BLaER1 treated with 17β-estradiol and CSF1 and Interleukin-3, amounts not matched to agents 10 nM and 100 nM (cell line): ENCODE data around the gene SEL1L3.

Experiments
- H3K27ac ChIP-seq, 11 experiments: shearing (Covaris generic); formaldehyde crosslinking; 2 replicates each; pipeline ENCODE4 v1.8.1; 2022
- H3K27me3 ChIP-seq, 11 experiments: shearing (Covaris generic); formaldehyde crosslinking; 2 replicates each; pipeline ENCODE4 v1.8.1; 2022
- H3K36me3 ChIP-seq, 11 experiments: shearing (Covaris generic); formaldehyde crosslinking; 2 replicates each; pipeline ENCODE4 v1.8.1; 2022
- H3K4me1 ChIP-seq, 10 experiments: shearing (Covaris generic); formaldehyde crosslinking; 2 replicates each; pipeline ENCODE4 v1.8.1; 2022
- H3K4me2 ChIP-seq, 11 experiments: shearing (Covaris generic); formaldehyde crosslinking; 2 replicates each; pipeline ENCODE4 v1.8.1; 2022
- H3K4me3 ChIP-seq, 10 experiments: shearing (Covaris generic); formaldehyde crosslinking; 2 replicates each; pipeline ENCODE4 v1.8.1; 2022
- H3K9ac ChIP-seq, 11 experiments: shearing (Covaris generic); formaldehyde crosslinking; 2 replicates each; pipeline ENCODE4 v1.8.1; 2022
- H3K9me3 ChIP-seq, 11 experiments: shearing (Covaris generic); formaldehyde crosslinking; replicated peaks in 1 of 11; 2 replicates each; pipeline ENCODE4 v1.8.1; 2022
- H4K20me1 ChIP-seq, 11 experiments: shearing (Covaris generic); formaldehyde crosslinking; 2 replicates each; pipeline ENCODE4 v1.8.1; 2022
- Cebpa-rat ChIP-seq, 11 experiments: shearing (Covaris generic); IDR thresholded peaks; 2 replicates each; pipeline ENCODE4 v1.8.1; 2022

SEL1L3 gene

DNA sequence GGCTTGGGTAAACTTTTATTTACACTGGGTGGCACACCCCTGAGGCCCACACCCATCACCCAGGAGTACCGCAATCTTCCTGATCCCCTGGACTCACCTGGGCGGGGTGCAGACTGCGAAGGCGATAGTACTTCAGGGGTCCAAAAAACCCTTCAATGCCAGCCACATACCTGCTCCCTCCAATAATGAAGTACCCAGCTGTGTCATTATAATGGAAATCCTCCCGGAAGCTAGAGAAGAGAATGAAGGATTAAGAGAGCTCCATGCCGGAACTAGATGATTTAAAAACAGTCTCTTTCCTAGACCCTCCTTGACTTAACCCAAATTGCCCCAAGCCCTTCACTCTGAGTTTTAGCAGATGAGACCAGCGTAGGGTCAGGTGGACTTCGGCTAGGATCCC lies 40.9 kb downstream of the SEL1L3 start:
- Histone ChIP-seq H4K20me1 (no peaks in the 10 kb centered on the region; a peak in 1 of 22 replicates), H3K4me3 (no peak overlapping the region), H3K4me2 (no peak overlapping the region), H3K27ac (no peak overlapping the region), H3K9me3 (no peaks in the 10 kb centered on the region), H3K4me1 (no peaks in the 10 kb centered on the region), H3K36me3 (peaks cover 10 to 75% (median 32%) of the 10 kb centered on the region in 11 experiments; a peak in 18 of 22 replicates), H3K9ac (no peak overlapping the region), H3K27me3 (no peaks in the 10 kb centered on the region)
- TF ChIP-seq Cebpa-rat (IDR thresholded peaks at IDR 0.05) = no peak

DNA sequence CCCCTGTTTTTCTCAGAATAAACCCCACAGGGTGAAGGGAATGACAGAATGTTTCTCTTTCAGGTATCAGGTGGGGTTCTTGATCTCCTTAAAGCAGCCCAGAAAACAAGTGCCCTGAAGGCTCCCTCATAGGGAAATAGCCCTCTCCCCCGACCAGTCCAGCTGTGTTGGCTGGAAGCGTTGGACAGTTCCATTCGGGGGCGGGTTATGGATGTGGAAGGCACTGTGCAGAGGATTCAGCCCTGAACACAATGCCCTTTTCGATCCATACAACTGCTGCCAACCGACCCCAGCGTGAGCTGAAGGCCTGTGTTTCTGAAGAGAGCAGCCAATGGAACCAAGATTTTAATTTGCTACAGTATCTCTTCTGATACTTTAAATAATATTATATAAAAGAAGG lies 41.5 kb downstream of the SEL1L3 start:
- no peak overlapping the region for H3K4me3 ChIP-seq
- H3K27me3 ChIP-seq = no peaks in the 10 kb centered on the region
- no peak overlapping the region for H3K27ac ChIP-seq
- H4K20me1 ChIP-seq = no peaks in the 10 kb centered on the region; a peak in 1 of 22 replicates
- H3K9ac ChIP-seq = no peak overlapping the region
- no peak for TF ChIP-seq Cebpa-rat (IDR thresholded peaks at IDR 0.05)
- H3K36me3 ChIP-seq = peaks cover 10 to 81% (median 36%) of the 10 kb centered on the region in 11 experiments; a peak in 19 of 22 replicates
- no peaks in the 10 kb centered on the region for H3K4me1 ChIP-seq
- H3K4me2 ChIP-seq = no peak overlapping the region
- no peaks in the 10 kb centered on the region for H3K9me3 ChIP-seq

DNA sequence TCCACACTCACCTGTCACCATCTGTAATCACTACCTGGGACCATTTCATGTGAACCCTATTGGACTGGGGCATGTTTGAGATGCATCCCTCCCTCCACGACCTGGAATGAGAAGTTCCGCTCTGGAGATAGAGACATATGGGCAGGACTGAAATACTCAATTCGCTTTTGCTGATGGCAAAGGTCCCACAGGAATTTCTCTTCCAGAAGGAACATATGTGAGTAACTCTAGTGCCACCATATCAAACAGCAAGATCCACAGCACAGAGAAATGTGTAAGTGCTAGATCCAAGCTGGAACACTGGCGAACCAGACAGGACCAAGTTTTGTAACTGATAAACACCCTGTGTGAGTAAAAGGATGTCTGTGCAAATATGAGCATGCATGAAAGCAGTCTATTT lies 43.9 kb downstream of the SEL1L3 start:
- Histone ChIP-seq H3K9me3 (no peaks in the 10 kb centered on the region), H3K36me3 (peaks cover 10 to 94% (median 44%) of the 10 kb centered on the region in 11 experiments; a peak in 19 of 22 replicates), H4K20me1 (no peaks in the 10 kb centered on the region; a peak in 1 of 22 replicates), H3K4me1 (peaks cover 0 to 13% (median 0%) of the 10 kb centered on the region in 10 experiments; a peak in 5 of 20 replicates), H3K4me3 (no peak overlapping the region), H3K9ac (no peak overlapping the region), H3K27me3 (no peaks in the 10 kb centered on the region), H3K27ac (no peak overlapping the region), H3K4me2 (no peak overlapping the region)
- TF ChIP-seq Cebpa-rat (IDR thresholded peaks at IDR 0.05) = no peak

DNA sequence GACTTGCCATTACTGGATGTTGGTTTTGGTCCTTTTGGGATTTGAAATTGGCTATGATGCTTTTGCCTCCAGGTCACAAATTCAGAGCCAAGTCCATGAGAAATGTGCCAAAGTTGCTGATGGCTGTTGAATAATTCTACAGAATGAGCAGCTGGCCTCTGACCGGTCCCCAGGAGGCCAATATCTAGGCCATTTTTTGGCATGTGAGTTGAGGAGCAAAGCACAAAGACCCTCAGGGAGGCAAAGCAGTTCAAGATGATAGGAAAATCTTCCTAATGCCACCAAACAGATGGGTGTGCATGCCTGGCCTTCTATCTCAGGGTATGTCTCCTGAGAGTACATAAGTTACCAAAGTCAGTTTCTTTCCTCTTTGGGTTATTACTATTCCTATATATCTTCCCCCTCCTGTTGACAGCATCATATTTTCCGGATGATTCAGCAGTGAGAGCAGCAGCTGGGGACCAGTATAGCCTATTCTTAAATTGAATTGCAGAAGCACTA lies 44.4 kb downstream of the SEL1L3 start:
- Histone ChIP-seq H3K4me2 (no peak overlapping the region), H3K27ac (no peak overlapping the region), H3K9ac (no peak overlapping the region), H3K4me3 (no peak overlapping the region), H3K36me3 (peaks cover 10 to 94% (median 46%) of the 10 kb centered on the region in 11 experiments; a peak in 19 of 22 replicates), H4K20me1 (no peaks in the 10 kb centered on the region; a peak in 1 of 22 replicates), H3K4me1 (peaks cover 0 to 15% (median 0%) of the 10 kb centered on the region in 10 experiments; a peak in 5 of 20 replicates), H3K9me3 (no peaks in the 10 kb centered on the region), H3K27me3 (no peaks in the 10 kb centered on the region)
- TF ChIP-seq Cebpa-rat (IDR thresholded peaks at IDR 0.05) = no peak

DNA sequence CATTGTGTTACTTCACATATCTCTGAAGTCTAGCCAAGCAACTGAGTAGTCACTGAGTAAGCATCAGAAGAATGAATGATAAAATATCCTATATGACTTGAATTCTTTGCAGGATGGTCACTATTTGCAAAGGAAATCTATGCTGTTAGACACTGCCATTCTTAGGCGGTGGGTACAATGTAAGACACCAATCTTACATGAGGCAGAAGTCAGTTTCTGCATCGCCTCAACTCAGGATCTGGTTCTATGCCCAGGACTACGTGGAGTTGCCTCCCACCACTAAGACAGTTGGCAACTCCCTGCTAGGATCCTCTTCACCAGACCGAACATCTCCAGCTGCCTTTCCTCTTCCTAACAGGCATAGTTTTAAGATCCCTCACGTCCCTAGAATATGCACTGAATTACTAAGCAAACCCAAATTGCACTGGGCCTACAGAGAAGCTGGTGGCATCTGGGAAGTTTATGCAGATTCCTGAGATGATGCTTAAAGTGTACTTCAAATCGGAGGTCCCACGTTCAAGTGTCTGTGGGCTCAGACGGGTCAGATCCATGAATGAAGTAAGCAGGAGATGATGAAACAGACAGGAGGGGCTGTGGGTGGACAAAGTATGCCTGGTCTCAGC lies 45.6 kb downstream of the SEL1L3 start:
- H3K27ac ChIP-seq = no peak overlapping the region
- TF ChIP-seq Cebpa-rat (IDR thresholded peaks at IDR 0.05) = no peak
- H3K27me3 ChIP-seq = no peaks in the 10 kb centered on the region
- H3K9ac ChIP-seq = no peak overlapping the region
- H3K36me3 ChIP-seq = peaks cover 10 to 97% (median 46%) of the 10 kb centered on the region in 11 experiments; a peak in 19 of 22 replicates
- no peak overlapping the region for H3K4me2 ChIP-seq
- no peaks in the 10 kb centered on the region; a peak in 1 of 22 replicates for H4K20me1 ChIP-seq
- H3K9me3 ChIP-seq = no peaks in the 10 kb centered on the region
- H3K4me3 ChIP-seq = no peak overlapping the region
- peaks cover 0 to 15% (median 0%) of the 10 kb centered on the region in 10 experiments; a peak in 5 of 20 replicates for H3K4me1 ChIP-seq

DNA sequence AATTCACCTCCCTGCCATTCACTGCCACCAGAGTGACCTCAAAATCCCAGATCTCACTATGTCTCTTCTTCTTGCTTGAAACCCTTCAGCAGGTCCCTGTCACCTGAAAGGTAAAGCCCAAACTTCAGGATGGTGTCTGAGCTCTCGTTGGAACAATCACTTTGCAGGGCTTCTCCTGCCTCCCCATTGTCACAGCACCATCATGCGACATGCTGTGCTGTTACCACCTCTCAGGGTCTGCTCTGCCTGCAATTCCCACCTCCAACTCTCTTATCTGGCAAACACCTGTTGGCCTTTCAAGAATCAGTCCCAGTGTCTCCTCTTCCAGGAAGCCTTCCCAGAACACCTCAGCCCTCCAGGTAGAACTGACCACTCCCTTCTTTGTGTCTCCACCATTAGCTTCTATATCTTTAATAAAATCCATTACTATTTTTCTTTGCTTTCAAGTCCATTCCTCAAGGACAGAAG lies 46.2 kb downstream of the SEL1L3 start:
- Histone ChIP-seq H3K27ac (no peak overlapping the region), H3K36me3 (peaks cover 10 to 97% (median 42%) of the 10 kb centered on the region in 11 experiments; a peak in 19 of 22 replicates), H3K27me3 (no peaks in the 10 kb centered on the region), H3K9ac (no peak overlapping the region), H3K9me3 (no peaks in the 10 kb centered on the region), H3K4me2 (no peak overlapping the region), H3K4me3 (no peak overlapping the region), H3K4me1 (peaks cover 0 to 15% (median 0%) of the 10 kb centered on the region in 10 experiments; a peak in 5 of 20 replicates), H4K20me1 (no peaks in the 10 kb centered on the region; a peak in 1 of 22 replicates)
- no peak for TF ChIP-seq Cebpa-rat (IDR thresholded peaks at IDR 0.05)

DNA sequence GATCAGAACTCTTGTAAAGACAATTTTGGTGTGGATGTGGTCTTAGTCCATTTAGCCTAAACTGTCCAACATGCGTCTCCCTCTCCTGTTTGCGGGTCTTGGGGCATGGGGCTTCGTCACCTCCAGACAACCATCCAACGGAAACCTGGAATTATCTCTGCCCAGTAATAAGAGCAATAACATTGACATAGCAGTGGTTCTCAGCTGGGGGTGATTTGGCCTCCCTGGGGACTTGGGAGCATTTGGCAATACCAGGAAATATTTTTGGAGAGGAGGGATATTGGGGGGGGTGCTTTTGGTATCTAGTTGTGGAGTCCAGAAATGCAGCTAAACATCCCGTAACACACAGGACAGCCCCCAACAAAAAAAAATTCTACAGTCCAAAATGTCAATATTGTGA lies 47.2 kb downstream of the SEL1L3 start:
- no peak overlapping the region for H3K4me3 ChIP-seq
- TF ChIP-seq Cebpa-rat (IDR thresholded peaks at IDR 0.05) = no peak
- no peaks in the 10 kb centered on the region for H3K9me3 ChIP-seq
- no peaks in the 10 kb centered on the region; a peak in 1 of 22 replicates for H4K20me1 ChIP-seq
- H3K4me1 ChIP-seq = peaks cover 0 to 15% (median 0%) of the 10 kb centered on the region in 10 experiments; a peak in 5 of 20 replicates
- H3K36me3 ChIP-seq = peaks cover 10 to 97% (median 48%) of the 10 kb centered on the region in 11 experiments; a peak in 19 of 22 replicates
- no peak overlapping the region for H3K27ac ChIP-seq
- H3K4me2 ChIP-seq = no peak overlapping the region
- H3K27me3 ChIP-seq = no peaks in the 10 kb centered on the region
- H3K9ac ChIP-seq = no peak overlapping the region

DNA sequence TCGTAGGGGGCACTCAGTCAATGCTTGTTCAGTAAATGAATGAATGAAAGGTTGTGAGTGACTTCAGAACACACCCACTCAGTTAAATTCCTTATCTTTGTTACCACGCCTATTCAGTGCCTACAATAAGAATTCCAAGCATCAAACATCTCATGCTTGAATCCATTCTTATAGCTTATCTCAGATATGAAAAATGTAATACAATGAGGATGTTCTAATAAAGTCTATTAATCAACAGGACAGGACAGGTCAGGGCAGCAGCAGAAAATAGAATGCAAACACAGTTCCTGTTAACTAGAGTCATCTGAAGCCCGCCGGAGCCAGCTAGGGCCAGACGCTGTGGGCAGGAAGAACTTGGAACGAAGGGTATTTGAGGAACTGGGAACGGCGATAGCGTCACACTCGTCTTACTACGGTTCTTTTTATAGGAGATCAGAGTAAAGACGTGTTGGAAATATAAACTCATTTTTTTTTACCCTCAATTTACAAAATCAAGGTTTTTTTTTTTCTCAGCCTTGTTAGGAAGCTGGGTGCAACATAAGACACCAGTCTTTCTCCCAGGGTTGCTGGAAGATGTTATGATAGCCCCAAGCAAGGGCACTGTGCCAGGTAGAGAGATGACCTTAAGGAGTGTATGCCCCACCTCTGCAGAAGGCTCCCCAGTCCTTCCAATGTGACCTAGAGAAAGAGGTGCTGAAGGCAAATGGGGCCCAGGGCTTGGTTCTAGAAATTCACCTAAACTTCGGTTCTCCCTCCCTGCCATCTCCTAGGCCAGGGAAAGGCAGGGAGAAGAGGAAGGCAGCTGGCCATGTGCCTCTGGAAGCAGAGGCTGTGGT lies 48.3 kb downstream of the SEL1L3 start:
- H3K36me3 ChIP-seq = peaks cover 7 to 96% (median 47%) of the 10 kb centered on the region in 11 experiments; a peak in 19 of 22 replicates
- no peaks in the 10 kb centered on the region for H3K27me3 ChIP-seq
- peak overlapping the region in 3 of 11 experiments; percentile 16 to 32 (median 23); a peak in 4 of 22 replicates for H3K4me2 ChIP-seq
- H3K27ac ChIP-seq = no peak overlapping the region
- peaks cover 0 to 15% (median 0%) of the 10 kb centered on the region in 10 experiments; a peak in 5 of 20 replicates for H3K4me1 ChIP-seq
- no peak overlapping the region for H3K9ac ChIP-seq
- H3K9me3 ChIP-seq = no peaks in the 10 kb centered on the region
- no peaks in the 10 kb centered on the region; a peak in 1 of 22 replicates for H4K20me1 ChIP-seq
- no peak for TF ChIP-seq Cebpa-rat (IDR thresholded peaks at IDR 0.05)
- no peak overlapping the region for H3K4me3 ChIP-seq
